ENCODE results near the gene PANX1. TPM values are rescaled to one million over a fixed set of nuclear protein-coding genes. Genes with fewer than 3 reads are reported as not detected.
A peak's percentile ranks its signal among the peaks of the same experiment; 100 is the strongest.

The PANX1 gene
- polyA plus RNA-seq, 1 of the 3 experiments (the other 2 are of a cell fraction), result 11.1 TPM

DNA sequence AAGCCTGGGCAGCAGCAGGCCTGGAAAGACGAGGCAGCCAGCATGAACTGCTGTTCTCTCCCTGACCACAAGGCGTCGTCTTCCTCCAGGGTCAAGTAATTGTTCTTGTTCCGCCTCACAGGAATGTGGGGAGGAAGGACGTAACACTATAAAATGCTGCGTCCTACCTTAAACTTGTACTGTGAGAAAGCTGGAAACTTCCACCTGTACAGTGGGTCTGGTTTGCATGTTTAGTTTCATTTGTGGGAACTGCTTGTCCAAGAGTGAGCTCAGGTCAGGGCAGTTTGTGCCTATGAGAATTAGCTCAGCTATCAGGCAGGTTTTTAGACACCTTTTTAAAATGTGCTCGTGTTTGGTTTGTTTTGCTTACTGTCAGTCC lies 55.2 kb downstream of the PANX1 start:
- peaks cover 17% of the 10 kb centered on the region for H3F3A ChIP-seq (replicated peaks; ENCODE audit: insufficient read depth)
- peak overlapping the region in 1 of 2 experiments; percentile 25; a peak in 1 of 4 replicates for H3K4me3 ChIP-seq (ENCODE audit: low read depth in 2 of 2, low read length in 1 of 2)
- H3K79me2 ChIP-seq (ENCODE audit: insufficient read depth), result no peaks in the 10 kb centered on the region
- no peaks in the 10 kb centered on the region for H3K9me3 ChIP-seq
- no peak overlapping the region for H3K27ac ChIP-seq (ENCODE audit: low read depth in 2 of 2, low read length in 1 of 2)
- peak; percentile 33 for DNase-seq
- no peak overlapping the region for H3K9ac ChIP-seq
- H3K4me2 ChIP-seq, result no peak overlapping the region
- ChIA-PET POLR2A (no interaction called here), CTCF (interaction anchor here (1.0 to 2.3 kb wide), 10 partner anchors 9 to 289 kb away, joined by 3 to 9 read pairs (median 4); no protein-coding TSS in a partner anchor)
- no peaks in the 10 kb centered on the region for H3K9me2 ChIP-seq
- H3K27me3 ChIP-seq (ENCODE audit: insufficient read depth), result no peaks in the 10 kb centered on the region
- no peak for TF ChIP-seq NFIC (IDR thresholded peaks at IDR 0.05; ENCODE audit: borderline replicate concordance)
- no peak for TF ChIP-seq EZH2phosphoT487 (IDR thresholded peaks at IDR 0.05; ENCODE audit: borderline replicate concordance, low read depth)
- no peak for TF ChIP-seq FOXM1 (IDR thresholded peaks at IDR 0.05; ENCODE audit: low read depth)
- TF ChIP-seq, protein P1, sequence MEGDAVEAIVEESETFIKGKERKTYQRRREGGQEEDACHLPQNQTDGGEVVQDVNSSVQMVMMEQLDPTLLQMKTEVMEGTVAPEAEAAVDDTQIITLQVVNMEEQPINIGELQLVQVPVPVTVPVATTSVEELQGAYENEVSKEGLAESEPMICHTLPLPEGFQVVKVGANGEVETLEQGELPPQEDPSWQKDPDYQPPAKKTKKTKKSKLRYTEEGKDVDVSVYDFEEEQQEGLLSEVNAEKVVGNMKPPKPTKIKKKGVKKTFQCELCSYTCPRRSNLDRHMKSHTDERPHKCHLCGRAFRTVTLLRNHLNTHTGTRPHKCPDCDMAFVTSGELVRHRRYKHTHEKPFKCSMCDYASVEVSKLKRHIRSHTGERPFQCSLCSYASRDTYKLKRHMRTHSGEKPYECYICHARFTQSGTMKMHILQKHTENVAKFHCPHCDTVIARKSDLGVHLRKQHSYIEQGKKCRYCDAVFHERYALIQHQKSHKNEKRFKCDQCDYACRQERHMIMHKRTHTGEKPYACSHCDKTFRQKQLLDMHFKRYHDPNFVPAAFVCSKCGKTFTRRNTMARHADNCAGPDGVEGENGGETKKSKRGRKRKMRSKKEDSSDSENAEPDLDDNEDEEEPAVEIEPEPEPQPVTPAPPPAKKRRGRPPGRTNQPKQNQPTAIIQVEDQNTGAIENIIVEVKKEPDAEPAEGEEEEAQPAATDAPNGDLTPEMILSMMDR (IDR thresholded peaks at IDR 0.05), result peak; percentile 72
- no peak for TF ChIP-seq GATA2 (CRISPR knock-in tag; IDR thresholded peaks at IDR 0.05)
- no peak for TF ChIP-seq MXI1 (IDR thresholded peaks at IDR 0.05; ENCODE audit: low read depth, low read length)
- no peak for TF ChIP-seq RFX5 (IDR thresholded peaks at IDR 0.05; ENCODE audit: low read length)
- TF ChIP-seq, protein P2, sequence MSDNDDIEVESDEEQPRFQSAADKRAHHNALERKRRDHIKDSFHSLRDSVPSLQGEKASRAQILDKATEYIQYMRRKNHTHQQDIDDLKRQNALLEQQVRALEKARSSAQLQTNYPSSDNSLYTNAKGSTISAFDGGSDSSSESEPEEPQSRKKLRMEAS (IDR thresholded peaks at IDR 0.05; ENCODE audit: low read depth), result no peak
- peak; percentile 52 for TF ChIP-seq RAD21 (IDR thresholded peaks at IDR 0.05; ENCODE audit: low read length)
- TF ChIP-seq EP300 (IDR thresholded peaks at IDR 0.05; ENCODE audit: borderline replicate concordance in 1 of 2, low read depth in 1 of 2, low read length in 1 of 2), result no peak
- TF ChIP-seq, protein P3, sequence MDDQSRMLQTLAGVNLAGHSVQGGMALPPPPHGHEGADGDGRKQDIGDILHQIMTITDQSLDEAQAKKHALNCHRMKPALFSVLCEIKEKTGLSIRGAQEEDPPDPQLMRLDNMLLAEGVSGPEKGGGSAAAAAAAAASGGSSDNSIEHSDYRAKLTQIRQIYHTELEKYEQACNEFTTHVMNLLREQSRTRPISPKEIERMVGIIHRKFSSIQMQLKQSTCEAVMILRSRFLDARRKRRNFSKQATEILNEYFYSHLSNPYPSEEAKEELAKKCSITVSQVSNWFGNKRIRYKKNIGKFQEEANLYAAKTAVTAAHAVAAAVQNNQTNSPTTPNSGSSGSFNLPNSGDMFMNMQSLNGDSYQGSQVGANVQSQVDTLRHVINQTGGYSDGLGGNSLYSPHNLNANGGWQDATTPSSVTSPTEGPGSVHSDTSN (IDR thresholded peaks at IDR 0.05), result no peak
- TF ChIP-seq GABPA (IDR thresholded peaks at IDR 0.05; ENCODE audit: low read depth), result no peak
- peak; percentile 61 for TF ChIP-seq SMC3 (IDR thresholded peaks at IDR 0.05; ENCODE audit: low read depth, low read length)
- no peak for TF ChIP-seq RXRA (IDR thresholded peaks at IDR 0.05; ENCODE audit: borderline replicate concordance, low read depth)
- TF ChIP-seq, protein P4, sequence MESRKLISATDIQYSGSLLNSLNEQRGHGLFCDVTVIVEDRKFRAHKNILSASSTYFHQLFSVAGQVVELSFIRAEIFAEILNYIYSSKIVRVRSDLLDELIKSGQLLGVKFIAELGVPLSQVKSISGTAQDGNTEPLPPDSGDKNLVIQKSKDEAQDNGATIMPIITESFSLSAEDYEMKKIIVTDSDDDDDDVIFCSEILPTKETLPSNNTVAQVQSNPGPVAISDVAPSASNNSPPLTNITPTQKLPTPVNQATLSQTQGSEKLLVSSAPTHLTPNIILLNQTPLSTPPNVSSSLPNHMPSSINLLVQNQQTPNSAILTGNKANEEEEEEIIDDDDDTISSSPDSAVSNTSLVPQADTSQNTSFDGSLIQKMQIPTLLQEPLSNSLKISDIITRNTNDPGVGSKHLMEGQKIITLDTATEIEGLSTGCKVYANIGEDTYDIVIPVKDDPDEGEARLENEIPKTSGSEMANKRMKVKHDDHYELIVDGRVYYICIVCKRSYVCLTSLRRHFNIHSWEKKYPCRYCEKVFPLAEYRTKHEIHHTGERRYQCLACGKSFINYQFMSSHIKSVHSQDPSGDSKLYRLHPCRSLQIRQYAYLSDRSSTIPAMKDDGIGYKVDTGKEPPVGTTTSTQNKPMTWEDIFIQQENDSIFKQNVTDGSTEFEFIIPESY (IDR thresholded peaks at IDR 0.05; ENCODE audit: borderline replicate concordance, low read depth), result no peak
- TF ChIP-seq RCOR1 (IDR thresholded peaks at IDR 0.05; ENCODE audit: low read length), result no peak
- no peak for TF ChIP-seq TCF12 (IDR thresholded peaks at IDR 0.05)
- no peak for TF ChIP-seq YY1 (IDR thresholded peaks at IDR 0.05; ENCODE audit: low read depth)
- no peak for TF ChIP-seq TAF1 (IDR thresholded peaks at IDR 0.05; ENCODE audit: borderline replicate concordance, low read depth, low read length)
- no peak for TF ChIP-seq MEF2A (IDR thresholded peaks at IDR 0.05; ENCODE audit: borderline replicate concordance, low read depth)
- no peak for TF ChIP-seq POLR2AphosphoS5 (IDR thresholded peaks at IDR 0.05; ENCODE audit: low read depth, low read length)
- TF ChIP-seq, protein P5, sequence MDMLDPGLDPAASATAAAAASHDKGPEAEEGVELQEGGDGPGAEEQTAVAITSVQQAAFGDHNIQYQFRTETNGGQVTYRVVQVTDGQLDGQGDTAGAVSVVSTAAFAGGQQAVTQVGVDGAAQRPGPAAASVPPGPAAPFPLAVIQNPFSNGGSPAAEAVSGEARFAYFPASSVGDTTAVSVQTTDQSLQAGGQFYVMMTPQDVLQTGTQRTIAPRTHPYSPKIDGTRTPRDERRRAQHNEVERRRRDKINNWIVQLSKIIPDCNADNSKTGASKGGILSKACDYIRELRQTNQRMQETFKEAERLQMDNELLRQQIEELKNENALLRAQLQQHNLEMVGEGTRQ (IDR thresholded peaks at IDR 0.05; ENCODE audit: borderline replicate concordance, low read depth, low read length), result no peak
- TF ChIP-seq TEAD4 (IDR thresholded peaks at IDR 0.05; ENCODE audit: borderline replicate concordance, insufficient read depth), result no peak
- peaks cover 0 to 12% of the 10 kb centered on the region in 2 experiments; a peak in 2 of 4 replicates for H3K4me1 ChIP-seq (ENCODE audit: control insufficient read depth in 1 of 2, insufficient read depth in 2 of 2, low read depth in 1 of 2, low read length in 1 of 2)
- no peaks in the 10 kb centered on the region for H4K20me1 ChIP-seq (ENCODE audit: insufficient read depth)
- WGBS (ENCODE audit: low lambda C conversion rate), result 73% methylated on average over 7 of the region's 7 CpGs
- H2AFZ ChIP-seq (ENCODE audit: low read depth), result no peak overlapping the region
- H3K36me3 ChIP-seq (replicated peaks in 1 of 2; ENCODE audit: control insufficient read depth in 1 of 2, insufficient read depth in 2 of 2, low read length in 1 of 2), result peaks cover 31 to 48% of the 10 kb centered on the region in 2 experiments
